Liver (tissue), 9 donors: ENCODE measurements around the gene PFKFB3. TPM values are rescaled to one million over a fixed set of nuclear protein-coding genes. Genes with fewer than 3 reads are reported as not detected.

Source experiments
- DNase-seq: peaks from one replicate; pipeline ENCODE4 v3.0.0-alpha.2; 2017; ENCODE audit warnings: low spot score
- H3K27ac ChIP-seq, 2 donors: one replicate each; pipeline ENCODE4 v1.7.0; 2013; ENCODE audit warnings: inconsistent platforms in 2 of 2, low read length in 2 of 2, control low read depth in 1 of 2, low read depth in 1 of 2, mild to moderate bottlenecking in 1 of 2
- H3K27me3 ChIP-seq, 4 donors: one replicate each; pipeline versions ENCODE4 v1.6.1 to v1.7.0; 2013; ENCODE audit warnings: low read length in 3 of 4, inconsistent platforms in 1 of 4, mild to moderate bottlenecking in 1 of 4, moderate library complexity in 1 of 4; ENCODE audit not compliant: control insufficient read depth in 4 of 4, insufficient read depth in 4 of 4
- H3K36me3 ChIP-seq, 4 donors: one replicate each; pipeline versions ENCODE4 v1.6.1 to v1.7.0; 2013; ENCODE audit warnings: low read length in 3 of 4, mild to moderate bottlenecking in 3 of 4, low read depth in 1 of 4, moderate library complexity in 1 of 4; ENCODE audit not compliant: control insufficient read depth in 4 of 4, insufficient read depth in 3 of 4
- H3K4me1 ChIP-seq, 4 donors: one replicate each; pipeline versions ENCODE4 v1.6.1 to v1.7.0; 2013; ENCODE audit warnings: low read length in 3 of 4, mild to moderate bottlenecking in 3 of 4, moderate library complexity in 1 of 4; ENCODE audit not compliant: control insufficient read depth in 4 of 4, insufficient read depth in 4 of 4
- H3K4me3 ChIP-seq, 3 donors: one replicate each; pipeline versions ENCODE4 v1.6.1 to v1.7.0; 2013; ENCODE audit warnings: low read length in 3 of 3, control low read depth in 1 of 3, low read depth in 1 of 3, mild to moderate bottlenecking in 1 of 3
- H3K9ac ChIP-seq, 2 donors: one replicate each; pipeline ENCODE4 v1.7.0; 2013; ENCODE audit warnings: low read length in 2 of 2, mild to moderate bottlenecking in 2 of 2, moderate library complexity in 2 of 2, control low read depth in 1 of 2, low read depth in 1 of 2
- H3K9me3 ChIP-seq, 4 donors: one replicate each; pipeline versions ENCODE4 v1.6.1 to v1.7.0; 2013; ENCODE audit warnings: low read length in 3 of 4; ENCODE audit not compliant: control insufficient read depth in 4 of 4
- CTCF ChIP-seq: fragments of 150-350 bp; IDR thresholded peaks from 2 replicates; pipeline ENCODE4 v1.5.1; 2017; ENCODE audit warnings: improper control_type of control experiment, low read depth, low read length; ENCODE audit not compliant: missing input control
- EGR1 ChIP-seq, 2 donors: IDR thresholded peaks; 2 replicates each; pipeline ENCODE4 v1.6.1; 2016 to 2018; ENCODE audit warnings: antibody characterized with exemption in 2 of 2, low read depth in 2 of 2
- FOXA1 ChIP-seq: IDR thresholded peaks from 2 replicates; pipeline ENCODE4 v1.6.1; 2016; ENCODE audit warnings: antibody characterized with exemption
- FOXA2 ChIP-seq: IDR thresholded peaks from 2 replicates; pipeline ENCODE4 v1.6.1; 2016; ENCODE audit warnings: antibody characterized with exemption
- GABPA ChIP-seq, 2 donors: IDR thresholded peaks in 1 of 2; conservative IDR thresholded peaks in 1 of 2; 2 replicates each; pipeline ENCODE4 v1.6.1; 2016; ENCODE audit warnings: antibody characterized with exemption in 2 of 2, mild to moderate bottlenecking in 1 of 2, moderate library complexity in 1 of 2
- HNF4G ChIP-seq: IDR thresholded peaks from 2 replicates; pipeline ENCODE4 v1.6.1; 2016; ENCODE audit warnings: antibody characterized with exemption
- JUND ChIP-seq, 2 donors: IDR thresholded peaks; 2 replicates each; pipeline ENCODE4 v1.6.1; 2016; ENCODE audit warnings: antibody characterized with exemption in 2 of 2
- RAD21 ChIP-seq, 2 donors: IDR thresholded peaks; 2 replicates each; pipeline ENCODE4 v1.6.1; 2016; ENCODE audit warnings: antibody characterized with exemption in 2 of 2, mild to moderate bottlenecking in 2 of 2
- REST ChIP-seq: IDR thresholded peaks from 2 replicates; pipeline ENCODE4 v1.6.1; 2016; ENCODE audit warnings: antibody characterized with exemption, mild to moderate bottlenecking
- YY1 ChIP-seq: IDR thresholded peaks from 2 replicates; pipeline ENCODE4 v1.6.1; 2016; ENCODE audit warnings: antibody characterized with exemption, mild to moderate bottlenecking
- ZBTB33 ChIP-seq: IDR thresholded peaks from 2 replicates; pipeline ENCODE4 v1.6.1; 2016; ENCODE audit warnings: antibody characterized with exemption
- WGBS: extraction: QIAGEN DNeasy Blood & Tissue Kit; methylation state at CpG from one replicate; pipeline ENCODE4 v1.1.7; 2013; 5-methylcytosine and 5-hydroxymethylcytosine counted together
- polyA plus RNA-seq, 2 donors: library from polyadenylated mRNA; stranded (reverse) in 1 of 2; unstranded in 1 of 2; fragments of 200-250 nt in 1 of 2; fragments of >200 nt in 1 of 2; fragmentation: Nextera tagmentation in 1 of 2; extraction: Ambion mirVana in 1 of 2; gene quantifications; one replicate each; pipeline versions ENCODE4 v1.2.1 to v1.2.3, GENCODE V29; 2013 to 2015
- total RNA-seq, 2 donors: library from RNA; depleted of rRNA; stranded (reverse); fragments of >200 nt; gene quantifications; one replicate each; pipeline ENCODE4 v1.2.3, GENCODE V29; 2014
- donor health status: healthy.
- donor health status: healthy.
- donor health status: healthy.
- donor health status: healthy.
- donor health status: healthy.

The PFKFB3 gene
- total and polyA plus RNA-seq, 4 donors, result 1.6 to 9.1 (median 5.8) TPM

- 90% methylated on average over 2 of the region's 2 CpGs for WGBS
- no peak overlapping the region for H3K4me3 ChIP-seq
- H3K4me1 ChIP-seq, result peaks cover 0 to 19% (median 12%) of the 10 kb centered on the region in 4 donors
- no peaks in the 10 kb centered on the region for H3K36me3 ChIP-seq
- H3K9me3 ChIP-seq, result no peaks in the 10 kb centered on the region
- no peaks in the 10 kb centered on the region for H3K27me3 ChIP-seq
- H3K27ac ChIP-seq, result no peak overlapping the region
- no peak overlapping the region for H3K9ac ChIP-seq
- no peak for DNase-seq
- TF ChIP-seq EGR1 (IDR thresholded peaks at IDR 0.05; ENCODE audit: low read depth in 2 of 2) (no peak), ZBTB33 (no peak), FOXA2 (no peak), CTCF (no peak), HNF4G (no peak), YY1 (no peak), JUND (IDR thresholded peaks at IDR 0.05) (no peak)
Measured at GRCh38 chr10:6167456-6167855, 35.3 kb upstream of the PFKFB3 start.

- no peaks in the 10 kb centered on the region for H3K36me3 ChIP-seq
- DNase-seq, result no peak
- peaks cover 0 to 23% (median 16%) of the 10 kb centered on the region in 4 donors for H3K4me1 ChIP-seq
- no peak overlapping the region for H3K27ac ChIP-seq
- no peak overlapping the region for H3K9ac ChIP-seq
- no peak overlapping the region for H3K4me3 ChIP-seq
- no peaks in the 10 kb centered on the region for H3K27me3 ChIP-seq
- no peaks in the 10 kb centered on the region for H3K9me3 ChIP-seq
- WGBS, result 69% methylated on average over 3 of the region's 3 CpGs
- TF ChIP-seq EGR1 (IDR thresholded peaks at IDR 0.05; ENCODE audit: low read depth in 2 of 2) (no peak), JUND (IDR thresholded peaks at IDR 0.05) (no peak), ZBTB33 (no peak), FOXA2 (no peak), YY1 (no peak), RAD21 (IDR thresholded peaks at IDR 0.05) (no peak), CTCF (no peak), FOXA1 (no peak), GABPA (IDR thresholded peaks at IDR 0.05 in 1 of 2, conservative IDR thresholded peaks at IDR 0.05 in 1 of 2) (no peak), REST (no peak)
Measured at GRCh38 chr10:6168084-6168483, 34.6 kb upstream of the PFKFB3 start.
